Panc1 (cell line): ENCODE measurements around the gene RNF144A.

ENCODE experiments used
- CTCF ChIP-seq: fragments of 450-650 bp; IDR thresholded peaks from 2 replicates; pipeline ENCODE4 v1.5.1; 2017; ENCODE audit warnings: mild to moderate bottlenecking
- POLR2AphosphoS5 ChIP-seq: IDR thresholded peaks from 2 replicates; pipeline ENCODE4 v1.6.1; 2012; ENCODE audit warnings: mild to moderate bottlenecking, low read depth, low read length, moderate library complexity
- REST ChIP-seq, 2 experiments: IDR thresholded peaks; 2 replicates each; pipeline ENCODE4 v1.6.1; 2011 to 2012; ENCODE audit warnings: low read depth in 2 of 2, control low read depth in 1 of 2, low read length in 1 of 2, mild to moderate bottlenecking in 1 of 2, moderate library complexity in 1 of 2; ENCODE audit not compliant: insufficient read depth in 1 of 2
- SIN3A ChIP-seq: IDR thresholded peaks from 2 replicates; pipeline ENCODE4 v1.6.1; 2012; ENCODE audit warnings: low read depth, mild to moderate bottlenecking, low read length, moderate library complexity, borderline replicate concordance; ENCODE audit not compliant: insufficient read depth
- TCF7L2 ChIP-seq: IDR thresholded peaks from 2 replicates; pipeline ENCODE4 v1.6.1; 2011; ENCODE audit warnings: mild to moderate bottlenecking, low read depth, low read length, inconsistent platforms

- TF ChIP-seq CTCF, result peak; percentile 94
- no peak for TF ChIP-seq REST (IDR thresholded peaks at IDR 0.05; ENCODE audit: insufficient read depth in 1 of 2, low read depth in 2 of 2, low read length in 1 of 2)
- no peak for TF ChIP-seq POLR2AphosphoS5
- no peak for TF ChIP-seq SIN3A
- no peak for TF ChIP-seq TCF7L2
These were observed 127.3 kb downstream of the RNF144A start for GRCh38 chr2:7044253-7045250.
